A549 (cell line): Measurements from ENCODE around the gene HACE1.

Experiments used
- CHD2 ChIP-seq: fragments of 150-350 bp; IDR thresholded peaks from 2 replicates; pipeline ENCODE4 v1.6.1; 2014; ENCODE audit warnings: low read length; ENCODE audit not compliant: partially characterized antibody
- EP300 ChIP-seq, 2 experiments: fragments of >200 bp; sonication (Bioruptor Twin); formaldehyde crosslinking; IDR thresholded peaks; 2 replicates in 1 of 2; 3 replicates in 1 of 2; pipeline ENCODE4 v1.6.1; 2016 to 2017
- ESRRA ChIP-seq: fragments of 150-350 bp; IDR thresholded peaks from 2 replicates; pipeline ENCODE4 v1.6.1; 2014; ENCODE audit warnings: mild to moderate bottlenecking, low read length, borderline replicate concordance
- GATA3 ChIP-seq: IDR thresholded peaks from 2 replicates; pipeline ENCODE4 v1.6.1; 2012; ENCODE audit warnings: borderline replicate concordance
- MAFK ChIP-seq: fragments of 450-650 bp; IDR thresholded peaks from 2 replicates; pipeline ENCODE4 v1.6.1; 2014; ENCODE audit not compliant: partially characterized antibody
- MAZ ChIP-seq: fragments of 150-350 bp; IDR thresholded peaks from 2 replicates; pipeline ENCODE4 v1.6.1; 2014; ENCODE audit warnings: antibody characterized with exemption, low read depth, low read length, borderline replicate concordance
- MYC ChIP-seq: IDR thresholded peaks from 2 replicates; pipeline ENCODE4 v1.6.1; 2012; ENCODE audit warnings: mild to moderate bottlenecking, inconsistent platforms, low read length, improper control_type of control experiment, borderline replicate concordance
- POLR2A ChIP-seq: IDR thresholded peaks from 2 replicates; pipeline ENCODE4 v1.6.1; 2012; ENCODE audit warnings: mild to moderate bottlenecking, low read length
- RNF2 ChIP-seq: fragments of 200-600 bp; sonication (generic); IDR thresholded peaks from 2 replicates; pipeline ENCODE4 v1.6.1; 2016; ENCODE audit warnings: low read depth, mild to moderate bottlenecking, antibody characterized with exemption, moderate library complexity, borderline replicate concordance
- SMC3 ChIP-seq: fragments of >200 bp; sonication (Bioruptor Twin); formaldehyde crosslinking; IDR thresholded peaks from 3 replicates; pipeline ENCODE4 v1.6.1; 2018; ENCODE audit warnings: inconsistent platforms
- SREBF2 ChIP-seq: fragments of 450-650 bp; IDR thresholded peaks from 2 replicates; pipeline ENCODE4 v1.6.1; 2014; ENCODE audit warnings: mild to moderate bottlenecking, moderate library complexity
- ZNF302 ChIP-seq: fragments of 250-450 bp; sonication (Bioruptor Pico); IDR thresholded peaks from 2 replicates; pipeline ENCODE4 v1.9.0; 2021; ENCODE audit warnings: inconsistent platforms, mild to moderate bottlenecking, moderate library complexity
- TF ChIP-seq, protein P1 (sequence below): fragments of >200 bp; sonication (Bioruptor Twin); formaldehyde crosslinking; IDR thresholded peaks from 3 replicates; pipeline ENCODE4 v1.5.1; 2016
- TF ChIP-seq, protein P2 (sequence below): IDR thresholded peaks from 2 replicates; pipeline ENCODE4 v1.6.1; 2012

DNA sequence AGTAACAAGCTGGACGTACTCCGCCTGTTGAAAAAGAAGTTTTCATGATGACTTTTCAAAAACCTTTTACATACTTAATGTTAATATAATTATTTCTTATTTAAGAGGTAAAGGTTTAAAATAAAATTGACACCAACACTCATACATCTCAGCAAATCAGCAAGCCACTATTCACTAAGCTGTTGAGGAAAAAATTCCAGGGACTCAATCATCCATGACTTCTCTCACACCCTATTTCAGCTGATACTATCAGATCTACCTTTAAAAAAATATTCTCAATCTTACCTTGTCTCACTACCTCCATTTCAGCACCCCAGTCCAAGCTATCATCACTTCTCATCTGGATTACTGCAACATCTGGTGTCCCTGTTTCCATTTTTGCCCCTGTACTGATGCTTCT is 109.3 kb downstream of the HACE1 start:
- TF ChIP-seq, protein P1, sequence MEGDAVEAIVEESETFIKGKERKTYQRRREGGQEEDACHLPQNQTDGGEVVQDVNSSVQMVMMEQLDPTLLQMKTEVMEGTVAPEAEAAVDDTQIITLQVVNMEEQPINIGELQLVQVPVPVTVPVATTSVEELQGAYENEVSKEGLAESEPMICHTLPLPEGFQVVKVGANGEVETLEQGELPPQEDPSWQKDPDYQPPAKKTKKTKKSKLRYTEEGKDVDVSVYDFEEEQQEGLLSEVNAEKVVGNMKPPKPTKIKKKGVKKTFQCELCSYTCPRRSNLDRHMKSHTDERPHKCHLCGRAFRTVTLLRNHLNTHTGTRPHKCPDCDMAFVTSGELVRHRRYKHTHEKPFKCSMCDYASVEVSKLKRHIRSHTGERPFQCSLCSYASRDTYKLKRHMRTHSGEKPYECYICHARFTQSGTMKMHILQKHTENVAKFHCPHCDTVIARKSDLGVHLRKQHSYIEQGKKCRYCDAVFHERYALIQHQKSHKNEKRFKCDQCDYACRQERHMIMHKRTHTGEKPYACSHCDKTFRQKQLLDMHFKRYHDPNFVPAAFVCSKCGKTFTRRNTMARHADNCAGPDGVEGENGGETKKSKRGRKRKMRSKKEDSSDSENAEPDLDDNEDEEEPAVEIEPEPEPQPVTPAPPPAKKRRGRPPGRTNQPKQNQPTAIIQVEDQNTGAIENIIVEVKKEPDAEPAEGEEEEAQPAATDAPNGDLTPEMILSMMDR: no peak
- TF ChIP-seq RNF2 (no peak), POLR2A (no peak), SMC3 (no peak), GATA3 (no peak), MAZ (no peak), SREBF2 (no peak), EP300 (IDR thresholded peaks at IDR 0.05) (no peak), CHD2 (no peak), MAFK (no peak), MYC (no peak), ZNF302 (CRISPR knock-in tag) (no peak), ESRRA (no peak)
- TF ChIP-seq, protein P2, sequence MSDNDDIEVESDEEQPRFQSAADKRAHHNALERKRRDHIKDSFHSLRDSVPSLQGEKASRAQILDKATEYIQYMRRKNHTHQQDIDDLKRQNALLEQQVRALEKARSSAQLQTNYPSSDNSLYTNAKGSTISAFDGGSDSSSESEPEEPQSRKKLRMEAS: no peak
